OCI-LY1 (cell line): ENCODE results near the gene PPP4R3B.

Experiments
- CTCF ChIP-seq: fragments of 200-600 bp; sonication (generic), shearing (Covaris generic); IDR thresholded peaks from 2 replicates; pipeline ENCODE4 v1.5.1; 2017; ENCODE audit warnings: mild to moderate bottlenecking, antibody characterized with exemption, low read length, moderate library complexity, mixed read lengths
- EZH2 ChIP-seq: fragments of 200-600 bp; sonication (generic), shearing (Covaris generic); IDR thresholded peaks from 2 replicates; pipeline ENCODE4 v1.8.0; 2017; ENCODE audit warnings: borderline replicate concordance, mixed run types, mild to moderate bottlenecking, antibody characterized with exemption, low read length, moderate library complexity, mixed read lengths

GRCh38 chr2:55621802-55622201, 4.4 kb upstream of the PPP4R3B start:
- TF ChIP-seq CTCF (no peak), EZH2 (no peak)
